SJCRH30 (cell line): ENCODE data around the gene IQCH. TPM values are rescaled to one million over a fixed set of nuclear protein-coding genes. Genes with fewer than 3 reads are reported as not detected.
A peak's percentile ranks its signal among the peaks of the same experiment; 100 is the strongest.

Experiments
- DNase-seq, 2 experiments: peaks; one replicate each; pipeline ENCODE4 v3.0.0-alpha.2; 2015 to 2020
- H3K27ac ChIP-seq: fragments of 250-450 bp; sonication (Bioruptor Pico); 2 replicates; pipeline ENCODE4 v1.5.1; 2020; ENCODE audit warnings: mild to moderate bottlenecking, moderate library complexity
- H3K27me3 ChIP-seq: fragments of 250-450 bp; sonication (Bioruptor Pico); 2 replicates; pipeline ENCODE4 v1.5.1; 2020; ENCODE audit warnings: mild to moderate bottlenecking, moderate library complexity
- H3K36me3 ChIP-seq: fragments of 250-450 bp; sonication (Bioruptor Pico); 2 replicates; pipeline ENCODE4 v1.5.1; 2020; ENCODE audit warnings: mild to moderate bottlenecking, moderate library complexity
- H3K4me1 ChIP-seq: fragments of 250-450 bp; sonication (Bioruptor Pico); 2 replicates; pipeline ENCODE4 v1.5.1; 2020; ENCODE audit warnings: mild to moderate bottlenecking, moderate library complexity
- H3K4me3 ChIP-seq: fragments of 250-450 bp; sonication (Bioruptor Pico); 2 replicates; pipeline ENCODE4 v1.5.1; 2020; ENCODE audit warnings: mild to moderate bottlenecking, moderate library complexity
- H3K9me3 ChIP-seq: fragments of 250-450 bp; sonication (Bioruptor Pico); replicated peaks from 2 replicates; pipeline ENCODE4 v1.5.1; 2020; ENCODE audit warnings: mild to moderate bottlenecking, moderate library complexity
- total RNA-seq: library from RNA; depleted of rRNA; stranded (reverse); fragments of >200 nt; shearing (Covaris generic); gene quantifications from 2 replicates; pipeline ENCODE4 v1.2.3, GENCODE V29; 2014

Gene IQCH
- total RNA-seq, 1 experiment from 2014 or later: 3.2 TPM

DNA sequence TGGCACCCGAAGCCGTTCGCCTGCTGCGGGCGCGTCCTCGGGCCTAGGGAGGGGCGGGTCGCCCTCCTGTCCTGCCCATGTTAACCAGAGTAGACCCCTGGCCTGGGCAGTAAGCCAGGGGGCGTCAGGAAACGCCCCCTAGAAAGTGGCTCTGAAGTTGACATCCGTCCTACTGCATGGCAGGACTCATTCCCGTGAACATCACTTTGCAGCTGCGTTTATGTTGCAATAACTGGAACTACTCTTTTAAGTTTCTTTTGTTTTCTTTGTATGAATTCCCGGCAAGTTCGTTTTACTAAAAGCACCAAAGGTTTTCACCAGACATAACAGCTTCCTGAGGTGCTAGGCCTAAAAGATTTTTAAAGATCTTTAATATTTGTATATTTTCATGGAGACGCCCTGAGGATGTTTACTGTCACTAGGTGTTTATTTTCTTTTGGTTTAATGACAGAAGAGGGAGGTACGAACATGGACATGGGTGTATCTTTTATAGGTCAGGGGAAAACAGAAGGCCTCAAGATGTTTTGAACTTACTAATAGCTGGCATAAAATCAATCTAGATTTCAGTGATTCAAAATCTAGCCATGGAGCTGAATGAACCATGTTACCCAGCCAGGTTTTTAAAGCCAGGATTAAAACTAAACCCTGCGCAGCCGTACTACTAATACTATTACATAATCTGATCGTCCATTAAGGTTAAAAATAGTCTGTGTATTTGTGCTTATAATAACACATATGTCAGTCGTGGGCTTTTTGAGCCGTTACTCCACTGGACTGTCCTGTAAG is 267.4 kb downstream of the IQCH start:
- peak overlapping the region; percentile 89 for H3K27ac ChIP-seq
- H3K4me1 ChIP-seq: no peaks in the 10 kb centered on the region; the same call in 1 of the 2 replicates
- H3K9me3 ChIP-seq: no peaks in the 10 kb centered on the region
- H3K4me3 ChIP-seq: peak overlapping the region; percentile 72
- no peaks in the 10 kb centered on the region for H3K27me3 ChIP-seq
- no peaks in the 10 kb centered on the region for H3K36me3 ChIP-seq
- DNase-seq: peak; percentile 12 to 40

GRCh38 chr15:67523330-67523729 is 268.7 kb downstream of the IQCH start:
- DNase-seq: no peak
- Histone ChIP-seq H3K4me1 (peaks cover 9% of the 10 kb centered on the region), H3K27me3 (no peaks in the 10 kb centered on the region), H3K4me3 (no peak overlapping the region), H3K9me3 (no peaks in the 10 kb centered on the region), H3K36me3 (0 out of 2 replicates have a peak, but pooled peaks cover 4% of the 10 kb centered on the region), H3K27ac (no peak overlapping the region)

GRCh38 chr15:67524235-67524634 is 269.6 kb downstream of the IQCH start:
- H3K36me3 ChIP-seq: 0 out of 2 replicates have a peak, but pooled peaks cover 4% of the 10 kb centered on the region
- peaks cover 12% of the 10 kb centered on the region for H3K4me1 ChIP-seq
- DNase-seq: no peak
- no peaks in the 10 kb centered on the region for H3K9me3 ChIP-seq
- no peak overlapping the region for H3K27ac ChIP-seq
- no peaks in the 10 kb centered on the region for H3K27me3 ChIP-seq
- no peak overlapping the region for H3K4me3 ChIP-seq

DNA sequence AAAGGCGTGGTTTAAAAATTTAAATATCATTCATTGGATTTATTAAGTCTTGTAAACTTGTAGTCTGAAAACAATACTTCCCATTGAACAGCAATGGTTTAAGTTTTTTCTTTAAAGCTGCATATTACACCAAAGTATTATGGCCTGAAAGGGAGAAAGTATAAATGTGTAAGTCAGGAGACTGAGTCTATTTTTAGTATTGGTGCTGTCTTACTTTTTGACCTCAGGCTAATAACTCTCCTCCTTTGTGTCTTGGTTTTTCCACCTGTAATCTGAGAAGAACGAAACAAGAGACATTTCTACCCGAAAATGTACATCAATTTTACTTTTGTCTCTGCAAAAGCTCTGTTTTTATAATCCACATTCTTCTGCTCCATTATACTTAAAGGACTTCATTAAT is 273.9 kb downstream of the IQCH start:
- Histone ChIP-seq H3K4me3 (no peak overlapping the region), H3K36me3 (0 out of 2 replicates have a peak, but pooled peaks cover 4% of the 10 kb centered on the region), H3K9me3 (no peaks in the 10 kb centered on the region), H3K27me3 (no peaks in the 10 kb centered on the region), H3K27ac (no peak overlapping the region), H3K4me1 (peaks cover 15% of the 10 kb centered on the region)
- no peak for DNase-seq

- no peak overlapping the region for H3K27ac ChIP-seq
- H3K36me3 ChIP-seq: 0 out of 2 replicates have a peak, but pooled peaks cover 4% of the 10 kb centered on the region
- H3K9me3 ChIP-seq: no peaks in the 10 kb centered on the region
- no peaks in the 10 kb centered on the region for H3K27me3 ChIP-seq
- DNase-seq: no peak
- no peak overlapping the region for H3K4me3 ChIP-seq
- peaks cover 30% of the 10 kb centered on the region for H3K4me1 ChIP-seq
These were observed 276.9 kb downstream of the IQCH start for GRCh38 chr15:67531379-67531914.

GRCh38 chr15:67533873-67534272 is 279.3 kb downstream of the IQCH start:
- Histone ChIP-seq H3K4me1 (peaks cover 19% of the 10 kb centered on the region), H3K27me3 (no peaks in the 10 kb centered on the region), H3K36me3 (no peaks in the 10 kb centered on the region), H3K27ac (no peak overlapping the region), H3K4me3 (no peak overlapping the region), H3K9me3 (no peaks in the 10 kb centered on the region)
- no peak for DNase-seq

DNA sequence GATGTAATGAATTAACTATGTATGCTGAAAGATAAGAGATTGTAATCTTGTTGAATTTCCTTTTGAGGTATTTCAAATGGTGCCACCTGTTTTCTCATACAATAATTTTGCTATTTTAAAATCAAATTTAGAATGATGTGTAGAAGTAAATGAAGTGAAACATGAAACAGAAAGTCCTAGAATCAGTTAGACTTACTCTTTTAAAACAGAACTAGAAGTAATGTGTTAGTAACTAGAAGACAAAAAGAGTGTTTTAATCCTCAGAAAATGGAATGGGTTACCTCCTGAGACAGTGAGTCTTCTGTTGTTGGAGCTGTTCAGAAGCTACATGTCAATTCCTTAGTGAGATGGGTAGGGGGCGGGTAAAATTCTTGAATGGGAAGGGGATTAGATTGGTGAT is 279.8 kb downstream of the IQCH start:
- Histone ChIP-seq H3K27ac (peak overlapping the region; percentile 5; the same call in 1 of the 2 replicates), H3K9me3 (no peaks in the 10 kb centered on the region), H3K27me3 (no peaks in the 10 kb centered on the region), H3K36me3 (no peaks in the 10 kb centered on the region), H3K4me1 (peaks cover 19% of the 10 kb centered on the region), H3K4me3 (no peak overlapping the region)
- DNase-seq: no peak

DNA sequence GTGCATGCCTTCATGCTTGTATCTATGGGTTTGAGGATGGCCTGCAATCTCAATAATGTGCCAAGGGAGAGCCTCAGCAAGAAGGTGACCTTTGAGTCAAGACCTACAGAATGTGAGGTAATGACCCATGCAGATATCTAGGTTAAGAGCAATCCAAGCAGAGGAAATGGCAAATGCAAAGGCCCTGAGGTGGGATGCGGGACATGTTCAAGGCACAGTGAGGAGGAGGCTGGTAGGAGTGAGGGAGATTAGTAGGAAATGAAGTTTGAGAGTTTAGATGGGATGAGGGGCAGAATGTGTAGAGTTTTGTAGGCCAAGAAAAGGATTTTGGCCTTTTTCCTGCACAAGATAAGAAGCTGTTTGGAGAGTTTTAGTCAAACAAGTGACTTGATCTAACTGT is 283.2 kb downstream of the IQCH start:
- no peak overlapping the region for H3K27ac ChIP-seq
- peaks cover 16% of the 10 kb centered on the region for H3K4me1 ChIP-seq
- H3K9me3 ChIP-seq: no peaks in the 10 kb centered on the region
- no peak for DNase-seq
- H3K4me3 ChIP-seq: no peak overlapping the region
- no peaks in the 10 kb centered on the region for H3K36me3 ChIP-seq
- no peaks in the 10 kb centered on the region for H3K27me3 ChIP-seq

- DNase-seq: peak; percentile 82 to 84
- Histone ChIP-seq H3K36me3 (no peaks in the 10 kb centered on the region), H3K27me3 (no peaks in the 10 kb centered on the region), H3K27ac (peak within 1 kb of the TSS; percentile 85), H3K4me3 (peak within 1 kb of the TSS; percentile 93), H3K9me3 (no peaks in the 10 kb centered on the region), H3K4me1 (peaks cover 8% of the 10 kb centered on the region)
These were observed 288.1 kb downstream of the IQCH start, which contains the start of gene MAP2K5 for GRCh38 chr15:67542420-67543347. Gene MAP2K5 (plus strand): TSS chr15:67542703. CDS start chr15:67543336, 633 bp downstream.

GRCh38 chr15:67543348-67543718 is 288.7 kb downstream of the IQCH start:
- peak overlapping the region; percentile 85 for H3K27ac ChIP-seq
- no peak for DNase-seq
- no peaks in the 10 kb centered on the region for H3K36me3 ChIP-seq
- peak overlapping the region; percentile 93 for H3K4me3 ChIP-seq
- H3K9me3 ChIP-seq: no peaks in the 10 kb centered on the region
- H3K27me3 ChIP-seq: no peaks in the 10 kb centered on the region
- peaks cover 8% of the 10 kb centered on the region for H3K4me1 ChIP-seq

DNA sequence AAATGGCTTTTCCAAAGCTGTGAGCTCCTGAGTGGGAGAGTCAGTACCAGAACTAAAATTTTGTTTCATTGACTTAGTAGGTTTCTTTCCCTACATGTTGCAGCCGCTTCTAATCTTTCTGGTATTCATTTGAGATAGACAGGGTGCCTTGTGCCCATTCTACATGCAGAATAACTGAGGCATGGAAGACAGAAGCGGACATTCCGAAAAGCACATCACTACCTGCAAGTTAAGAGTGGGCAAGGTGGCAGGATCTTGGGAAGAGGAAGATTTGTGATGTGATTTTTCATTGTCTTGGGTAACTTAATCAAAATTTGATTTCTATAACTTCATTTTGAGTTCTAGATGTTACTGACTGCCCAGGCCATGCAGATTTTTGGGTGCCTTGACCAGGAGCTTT is 289.9 kb downstream of the IQCH start:
- no peaks in the 10 kb centered on the region for H3K27me3 ChIP-seq
- H3K4me3 ChIP-seq: no peak overlapping the region
- peaks cover 14% of the 10 kb centered on the region for H3K4me1 ChIP-seq
- H3K27ac ChIP-seq: no peak overlapping the region
- no peaks in the 10 kb centered on the region for H3K36me3 ChIP-seq
- no peaks in the 10 kb centered on the region for H3K9me3 ChIP-seq
- DNase-seq: no peak

DNA sequence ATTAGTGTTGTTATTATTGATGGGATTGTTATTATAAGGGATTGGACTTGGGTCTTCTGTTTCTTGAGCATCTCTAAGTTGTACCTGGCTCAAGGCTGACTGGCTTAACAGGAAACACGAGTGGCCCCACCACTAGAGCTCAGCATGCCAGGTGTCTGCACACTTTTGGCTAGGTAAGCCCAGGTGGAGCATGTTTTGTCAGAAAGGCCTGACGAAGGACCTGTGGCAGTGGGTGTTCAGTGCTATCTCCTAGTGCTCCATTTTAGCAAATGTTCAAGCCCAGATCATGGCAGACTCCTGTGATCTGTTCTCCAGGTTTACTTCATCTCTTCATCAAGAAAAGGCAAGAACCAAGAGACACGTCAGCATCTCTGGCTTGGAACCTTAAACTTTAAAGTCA is 291.3 kb downstream of the IQCH start:
- H3K27ac ChIP-seq: no peak overlapping the region
- DNase-seq: no peak
- no peaks in the 10 kb centered on the region for H3K9me3 ChIP-seq
- no peaks in the 10 kb centered on the region for H3K27me3 ChIP-seq
- no peaks in the 10 kb centered on the region; the same call in 1 of the 2 replicates for H3K36me3 ChIP-seq
- H3K4me1 ChIP-seq: peaks cover 24% of the 10 kb centered on the region
- H3K4me3 ChIP-seq: no peak overlapping the region

- H3K36me3 ChIP-seq: peaks cover 4% of the 10 kb centered on the region
- H3K9me3 ChIP-seq: no peaks in the 10 kb centered on the region
- DNase-seq: no peak
- H3K4me3 ChIP-seq: no peak overlapping the region
- H3K27ac ChIP-seq: no peak overlapping the region
- no peaks in the 10 kb centered on the region for H3K27me3 ChIP-seq
- peaks cover 24% of the 10 kb centered on the region for H3K4me1 ChIP-seq
These were observed 292.5 kb downstream of the IQCH start for GRCh38 chr15:67547064-67547463.

- H3K36me3 ChIP-seq: peaks cover 5% of the 10 kb centered on the region
- DNase-seq: no peak
- H3K27me3 ChIP-seq: no peaks in the 10 kb centered on the region
- H3K4me1 ChIP-seq: peaks cover 24% of the 10 kb centered on the region
- H3K4me3 ChIP-seq: no peak overlapping the region
- H3K9me3 ChIP-seq: 0 out of 2 replicates have a peak, but pooled peaks cover under 1% of the 10 kb centered on the region
- no peak overlapping the region for H3K27ac ChIP-seq
These were observed 293.2 kb downstream of the IQCH start for GRCh38 chr15:67547836-67548235.
